CD4-positive, alpha-beta T cell treated with Interleukin-1 beta for 1 hour (primary cell): ENCODE measurements around the gene CLIP2.

Experiments used
- DNase-seq, 2 donors: peaks; one replicate each; pipeline ENCODE4 v3.0.0-alpha.2; 2020 to 2022

The CLIP2 gene

GRCh38 chr7:74449809-74450397 is 160.7 kb downstream of the CLIP2 start:
- peak; percentile 53 to 69 for DNase-seq

- DNase-seq = no peak
Observed at GRCh38 chr7:74452748-74453321, 163.6 kb downstream of the CLIP2 start.

GRCh38 chr7:74453322-74454011 is 164.3 kb downstream of the CLIP2 start, which contains the start of gene GTF2IRD1:
GTF2IRD1 (plus strand) TSS chr7:74453906; CDS start chr7:74508081, 54,175 bp downstream.
- DNase-seq = peak; percentile 33 to 44

GRCh38 chr7:74454021-74454924 is 165.1 kb downstream of the CLIP2 start:
- no peak for DNase-seq

GRCh38 chr7:74454925-74455288 is 165.7 kb downstream of the CLIP2 start:
- DNase-seq = no peak

GRCh38 chr7:74455291-74455804 is 166.1 kb downstream of the CLIP2 start:
- no peak for DNase-seq
